ENCODE data around the gene TRPM3. TPM values are rescaled to one million over a fixed set of nuclear protein-coding genes. Genes with fewer than 3 reads are reported as not detected.

The TRPM3 gene
- total RNA-seq, 2 donors from 2014 or later, result not detected

GRCh38 chr9:70893580-70894122 is 227.8 kb downstream of the TRPM3 start:
- no peaks in the 10 kb centered on the region for H3K36me3 Mint-ChIP-seq (ENCODE audit: low read depth)
- H3K27me3 Mint-ChIP-seq, result no peaks in the 10 kb centered on the region
- H3K4me3 Mint-ChIP-seq, result no peak overlapping the region
- H3K9me3 Mint-ChIP-seq, result no peaks in the 10 kb centered on the region
- no peak overlapping the region for H3K27ac Mint-ChIP-seq
- H3K4me1 Mint-ChIP-seq, result no peaks in the 10 kb centered on the region
- no peak for ATAC-seq (replicated peaks)

DNA sequence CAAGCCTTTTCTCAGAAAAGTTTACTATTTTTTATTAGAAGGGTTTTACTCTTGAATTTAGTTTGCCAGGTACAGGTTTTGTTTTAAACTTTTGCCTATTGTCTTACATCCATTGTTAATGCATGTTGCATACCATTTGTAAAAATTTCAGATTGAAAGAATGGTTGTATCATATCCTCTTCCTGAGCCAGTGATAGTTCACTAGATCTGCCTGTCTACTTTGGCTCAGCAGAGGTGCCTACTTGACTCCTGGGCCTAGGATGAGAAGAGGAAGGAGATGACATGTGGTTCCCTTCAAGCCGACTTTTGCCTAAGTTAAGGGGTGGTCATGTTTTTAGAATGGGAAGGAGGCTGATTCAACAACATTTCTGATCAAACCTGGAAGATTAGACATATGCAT is 232.9 kb downstream of the TRPM3 start:
- H3K4me3 Mint-ChIP-seq, result no peak overlapping the region
- H3K27ac Mint-ChIP-seq, result no peak overlapping the region
- H3K4me1 Mint-ChIP-seq, result no peaks in the 10 kb centered on the region
- no peaks in the 10 kb centered on the region for H3K9me3 Mint-ChIP-seq
- H3K36me3 Mint-ChIP-seq (ENCODE audit: low read depth), result no peaks in the 10 kb centered on the region
- no peak for ATAC-seq (replicated peaks)
- peaks cover 3% of the 10 kb centered on the region for H3K27me3 Mint-ChIP-seq

- ATAC-seq (replicated peaks), result no peak
- H3K4me3 Mint-ChIP-seq, result no peak overlapping the region
- H3K4me1 Mint-ChIP-seq, result no peaks in the 10 kb centered on the region
- H3K9me3 Mint-ChIP-seq, result no peaks in the 10 kb centered on the region
- H3K27me3 Mint-ChIP-seq, result peaks cover 3% of the 10 kb centered on the region
- no peaks in the 10 kb centered on the region for H3K36me3 Mint-ChIP-seq (ENCODE audit: low read depth)
- H3K27ac Mint-ChIP-seq, result no peak overlapping the region
Observed at GRCh38 chr9:70887826-70888225, 233.6 kb downstream of the TRPM3 start.

DNA sequence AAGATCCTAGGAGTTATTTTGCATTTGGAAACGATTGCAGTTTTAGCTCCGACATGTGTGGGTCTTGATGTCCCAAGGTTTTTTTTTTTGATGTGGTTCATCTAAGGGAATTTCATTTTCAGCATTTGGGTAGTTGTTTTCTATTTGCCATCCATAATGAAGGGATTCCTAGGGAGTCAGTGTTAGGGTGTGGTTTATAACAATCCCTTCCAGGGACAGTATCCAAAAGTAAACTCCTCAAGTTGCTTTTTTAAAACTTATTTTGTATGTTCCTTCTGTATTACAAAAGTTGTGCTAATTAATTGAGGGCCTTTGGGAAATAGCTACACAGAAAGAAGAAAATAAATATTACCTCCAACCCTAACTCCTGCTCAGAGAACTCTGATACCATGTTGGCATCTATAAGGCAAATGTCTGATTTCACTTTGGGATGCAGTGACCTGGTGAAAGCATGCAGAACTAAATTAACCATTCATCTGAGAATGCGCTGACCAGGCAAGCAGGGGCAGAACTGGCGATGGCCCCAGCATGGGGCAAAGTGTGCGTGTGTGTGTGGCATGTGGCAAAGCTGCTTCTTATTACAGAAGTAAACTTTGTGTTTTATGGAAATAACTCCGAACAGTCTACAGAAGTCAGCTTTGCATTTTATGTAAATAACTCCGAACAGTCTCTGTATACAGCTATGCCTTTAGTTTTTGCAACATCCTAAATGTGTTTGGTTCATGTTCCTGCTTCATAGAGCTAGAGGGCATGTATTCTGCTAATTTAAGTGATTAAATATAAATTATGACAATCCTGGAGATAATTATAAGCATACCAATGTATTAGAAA is 237.2 kb downstream of the TRPM3 start:
- Mint-ChIP-seq H3K4me1 (no peaks in the 10 kb centered on the region), H3K27ac (no peak overlapping the region), H3K9me3 (no peaks in the 10 kb centered on the region), H3K4me3 (no peak overlapping the region), H3K27me3 (peaks cover 3% of the 10 kb centered on the region), H3K36me3 (ENCODE audit: low read depth) (no peaks in the 10 kb centered on the region)
- ATAC-seq (replicated peaks), result no peak

DNA sequence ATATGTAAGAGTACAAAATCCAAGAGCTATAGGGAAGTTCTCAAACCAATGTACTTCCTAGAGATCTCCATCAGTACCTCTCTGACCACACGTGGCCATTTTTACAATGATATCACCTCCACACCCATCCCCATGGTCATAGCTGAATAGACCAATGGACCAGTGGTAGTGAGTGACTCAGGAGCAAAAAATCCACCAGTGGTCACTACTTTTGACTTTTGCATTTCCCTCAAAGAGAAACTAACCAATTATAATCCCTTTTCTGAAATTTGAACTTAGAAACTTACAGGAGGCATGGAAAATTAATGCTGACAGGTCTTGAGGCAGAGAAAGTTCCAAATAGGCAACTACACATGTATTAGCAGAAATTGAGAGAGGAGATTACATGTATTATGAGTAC is 238.4 kb downstream of the TRPM3 start:
- H3K9me3 Mint-ChIP-seq, result no peaks in the 10 kb centered on the region
- H3K27ac Mint-ChIP-seq, result no peak overlapping the region
- peaks cover 3% of the 10 kb centered on the region for H3K27me3 Mint-ChIP-seq
- H3K4me3 Mint-ChIP-seq, result no peak overlapping the region
- H3K4me1 Mint-ChIP-seq, result no peaks in the 10 kb centered on the region
- no peaks in the 10 kb centered on the region for H3K36me3 Mint-ChIP-seq (ENCODE audit: low read depth)
- no peak for ATAC-seq (replicated peaks)

- H3K4me3 Mint-ChIP-seq, result no peak overlapping the region
- H3K36me3 Mint-ChIP-seq (ENCODE audit: low read depth), result no peaks in the 10 kb centered on the region
- no peaks in the 10 kb centered on the region for H3K4me1 Mint-ChIP-seq
- no peak overlapping the region for H3K27ac Mint-ChIP-seq
- peaks cover 7% of the 10 kb centered on the region for H3K27me3 Mint-ChIP-seq
- ATAC-seq (replicated peaks), result no peak
- H3K9me3 Mint-ChIP-seq, result no peaks in the 10 kb centered on the region
Observed at GRCh38 chr9:70881333-70881732, 240.1 kb downstream of the TRPM3 start.

DNA sequence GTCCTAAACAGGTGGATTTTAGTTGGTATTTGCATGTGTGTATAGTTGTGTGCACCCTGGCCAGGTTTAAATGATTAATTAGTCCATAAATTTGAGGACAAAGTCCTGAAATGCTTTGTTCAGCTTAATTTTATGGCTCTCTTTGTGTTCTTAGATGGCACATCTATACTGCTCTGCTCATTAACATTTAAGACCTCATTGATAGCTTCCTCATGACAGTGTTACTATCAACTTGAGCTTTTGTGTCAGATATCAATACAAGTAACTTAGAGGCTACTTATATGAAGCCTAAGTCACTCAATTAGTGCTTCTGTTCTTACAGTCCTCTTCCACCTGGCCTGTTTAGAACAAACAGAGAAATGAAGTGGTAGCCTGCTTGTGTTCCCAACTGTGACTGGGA is 240.9 kb downstream of the TRPM3 start:
- Mint-ChIP-seq H3K4me1 (no peaks in the 10 kb centered on the region), H3K4me3 (no peak overlapping the region), H3K27me3 (peaks cover 7% of the 10 kb centered on the region), H3K36me3 (ENCODE audit: low read depth) (no peaks in the 10 kb centered on the region), H3K9me3 (no peaks in the 10 kb centered on the region), H3K27ac (no peak overlapping the region)
- no peak for ATAC-seq (replicated peaks)

DNA sequence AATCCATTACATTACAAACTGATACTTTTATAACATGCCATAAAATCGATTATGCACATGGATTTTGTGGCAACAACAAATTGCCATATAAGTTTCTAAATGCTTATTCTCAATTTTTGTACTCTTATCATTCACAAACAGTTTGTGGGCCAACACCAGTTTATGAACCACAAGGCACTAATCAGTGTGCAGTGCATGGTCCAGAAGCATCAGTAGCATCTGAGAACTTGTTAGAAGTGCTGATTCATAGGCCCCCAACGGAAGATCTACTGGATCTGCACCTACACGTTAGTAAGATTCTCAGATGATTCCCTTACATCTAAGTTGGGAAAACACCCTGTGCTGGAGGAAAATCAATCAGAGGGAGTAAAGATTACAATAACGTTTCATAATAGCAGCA is 242.8 kb downstream of the TRPM3 start:
- Mint-ChIP-seq H3K9me3 (no peaks in the 10 kb centered on the region), H3K27ac (no peak overlapping the region), H3K27me3 (peaks cover 5% of the 10 kb centered on the region), H3K4me3 (no peak overlapping the region), H3K36me3 (ENCODE audit: low read depth) (no peaks in the 10 kb centered on the region), H3K4me1 (no peaks in the 10 kb centered on the region)
- ATAC-seq (replicated peaks), result no peak

DNA sequence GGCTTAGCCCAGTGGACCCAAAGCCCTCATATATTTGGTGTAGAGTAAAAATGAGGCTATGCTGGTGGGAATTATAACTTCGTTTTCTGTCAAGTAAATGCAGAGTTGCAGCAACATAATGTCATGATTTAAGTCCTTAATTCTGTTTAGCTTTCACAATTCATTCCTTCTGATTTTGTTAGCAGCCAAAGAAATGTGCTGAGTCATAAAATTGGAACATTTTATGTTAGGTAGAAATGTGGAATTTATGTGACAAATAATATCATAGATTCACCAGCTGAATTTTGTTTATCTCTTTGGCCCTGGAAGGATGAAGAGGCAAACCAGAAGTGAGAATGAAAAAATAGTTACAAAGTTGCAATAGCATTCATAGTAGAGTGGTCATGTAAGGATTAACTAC is 247.0 kb downstream of the TRPM3 start:
- Mint-ChIP-seq H3K27ac (no peak overlapping the region), H3K4me3 (no peak overlapping the region), H3K27me3 (peaks cover 6% of the 10 kb centered on the region), H3K36me3 (ENCODE audit: low read depth) (no peaks in the 10 kb centered on the region), H3K4me1 (no peaks in the 10 kb centered on the region), H3K9me3 (no peaks in the 10 kb centered on the region)
- no peak for ATAC-seq (replicated peaks)

GRCh38 chr9:70873506-70873905 is 247.9 kb downstream of the TRPM3 start:
- Mint-ChIP-seq H3K27me3 (peaks cover 6% of the 10 kb centered on the region), H3K36me3 (ENCODE audit: low read depth) (no peaks in the 10 kb centered on the region), H3K4me1 (no peaks in the 10 kb centered on the region), H3K9me3 (no peaks in the 10 kb centered on the region), H3K4me3 (no peak overlapping the region), H3K27ac (no peak overlapping the region)
- no peak for ATAC-seq (replicated peaks)

- Mint-ChIP-seq H3K36me3 (ENCODE audit: low read depth) (no peaks in the 10 kb centered on the region), H3K27ac (no peak overlapping the region), H3K4me3 (no peak overlapping the region), H3K4me1 (no peaks in the 10 kb centered on the region), H3K27me3 (peaks cover 7% of the 10 kb centered on the region), H3K9me3 (no peaks in the 10 kb centered on the region)
- ATAC-seq (replicated peaks), result no peak
Observed at GRCh38 chr9:70868661-70869652, 252.5 kb downstream of the TRPM3 start.

- Mint-ChIP-seq H3K36me3 (ENCODE audit: low read depth) (no peaks in the 10 kb centered on the region), H3K27ac (no peak overlapping the region), H3K4me3 (no peak overlapping the region), H3K27me3 (peaks cover 4% of the 10 kb centered on the region), H3K9me3 (no peaks in the 10 kb centered on the region), H3K4me1 (no peaks in the 10 kb centered on the region)
- no peak for ATAC-seq (replicated peaks)
Observed at GRCh38 chr9:70868041-70868440, 253.4 kb downstream of the TRPM3 start.

DNA sequence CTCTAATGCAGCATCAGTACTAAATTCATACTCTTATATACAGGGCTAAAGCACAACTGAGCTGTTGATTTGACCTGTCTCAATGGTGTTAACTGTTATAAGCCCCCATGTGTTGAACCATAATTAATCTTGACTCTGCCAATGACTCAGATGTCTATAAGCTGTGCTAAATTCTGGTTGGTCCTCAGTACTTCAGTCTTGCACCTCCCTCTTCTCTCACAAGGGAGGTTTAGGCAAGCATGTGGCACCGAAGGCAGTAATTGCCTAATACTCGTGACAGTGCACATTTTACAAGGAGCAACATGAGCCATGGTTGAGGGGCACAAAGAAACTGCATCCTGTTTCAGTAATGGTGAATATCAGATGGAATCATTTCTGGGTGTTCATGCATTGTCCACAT is 255.9 kb downstream of the TRPM3 start:
- H3K4me1 Mint-ChIP-seq, result no peaks in the 10 kb centered on the region

DNA sequence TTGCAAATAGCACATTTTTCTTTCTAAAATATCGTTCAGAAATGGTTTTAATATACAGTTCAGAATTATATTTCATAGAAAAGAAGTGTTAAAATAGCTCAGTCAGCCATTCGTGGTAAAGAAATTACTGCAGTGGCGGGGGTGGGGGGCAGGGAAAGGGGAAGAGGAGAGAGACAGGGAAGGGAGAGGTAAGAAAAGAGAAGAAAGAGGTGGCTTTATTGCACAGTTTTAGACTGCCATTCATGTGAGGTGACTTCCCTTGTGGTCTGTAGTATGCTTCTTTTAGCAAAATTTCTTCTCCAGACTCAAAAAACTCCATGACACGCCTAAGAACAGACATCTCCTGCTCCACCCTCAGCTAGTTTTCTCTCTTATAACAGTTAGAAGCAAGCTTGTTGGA is 259.6 kb downstream of the TRPM3 start:
- no peaks in the 10 kb centered on the region for H3K4me1 Mint-ChIP-seq
- no peak overlapping the region for H3K4me3 Mint-ChIP-seq
- H3K27ac Mint-ChIP-seq, result no peak overlapping the region
- no peak for ATAC-seq (replicated peaks)
- peaks cover 4% of the 10 kb centered on the region for H3K27me3 Mint-ChIP-seq
- no peaks in the 10 kb centered on the region for H3K36me3 Mint-ChIP-seq (ENCODE audit: low read depth)
- H3K9me3 Mint-ChIP-seq, result no peaks in the 10 kb centered on the region

More for the DNA sequence above, 255.9 kb downstream of the TRPM3 start:
- H3K27ac Mint-ChIP-seq, result no peak overlapping the region
- peaks cover 4% of the 10 kb centered on the region for H3K27me3 Mint-ChIP-seq
- ATAC-seq (replicated peaks), result no peak
- H3K9me3 Mint-ChIP-seq, result no peaks in the 10 kb centered on the region
- no peak overlapping the region for H3K4me3 Mint-ChIP-seq
- no peaks in the 10 kb centered on the region for H3K36me3 Mint-ChIP-seq (ENCODE audit: low read depth)

All from activated T-helper 17 cell treated with anti-CD3 and anti-CD28 coated beads, Interleukin-2, amount 50 U/mL, for 72 hours (primary cell).